ENCODE results near the gene TMEM222.

GRCh38 chr1:27372022-27372807 is 50.3 kb downstream of the TMEM222 start:
- TF ChIP-seq CTCF (IDR thresholded peaks at IDR 0.05; ENCODE audit: insufficient read depth, low read length, poor library complexity, severe bottlenecking) (no peak), EZH2phosphoT487 (conservative IDR thresholded peaks at IDR 0.05; ENCODE audit: low read length) (no peak)
